Measurements from ENCODE around the gene BUD23.
"Not testable (repeated sequence)": the region's sequence is repeated elsewhere in the genome, so short reads cannot be mapped to it uniquely, and the experiment has no call there.

BUD23 gene

GRCh38 chr7:73683056-73683787 lies at the start of gene BUD23, which contains the start of gene DNAJC30:
TSS of gene BUD23 (plus strand) at chr7:73683597. CDS start at chr7:73683626, 29 bp downstream.
TSS of gene DNAJC30 (minus strand) at chr7:73683453. CDS start at chr7:73683423, 30 bp downstream.
- DNase-seq, result peak; percentile 98

GRCh38 chr7:73633844-73634243 lies 49.6 kb upstream of the BUD23 start:
- no peak for DNase-seq

GRCh38 chr7:73635428-73636200 lies 47.8 kb upstream of the BUD23 start:
- no peak for DNase-seq

- DNase-seq, result no peak
Observed at GRCh38 chr7:73638911-73639310, 44.5 kb upstream of the BUD23 start.

GRCh38 chr7:73642834-73643233 lies 40.6 kb upstream of the BUD23 start:
- no peak for DNase-seq

- DNase-seq, result no peak
Observed at GRCh38 chr7:73644688-73645286, 38.6 kb upstream of the BUD23 start.

- DNase-seq, result no peak
Observed at GRCh38 chr7:73645643-73646174, 37.7 kb upstream of the BUD23 start.

GRCh38 chr7:73646785-73647724 lies 36.3 kb upstream of the BUD23 start:
- DNase-seq, result no peak

- DNase-seq, result peak; percentile 29 to 39
Observed at GRCh38 chr7:73647725-73648592, 35.4 kb upstream of the BUD23 start.

- no peak for DNase-seq
Observed at GRCh38 chr7:73648593-73649332, 34.6 kb upstream of the BUD23 start.

GRCh38 chr7:73649576-73649975 lies 33.8 kb upstream of the BUD23 start:
- no peak for DNase-seq

GRCh38 chr7:73650524-73650923 lies 32.9 kb upstream of the BUD23 start:
- no peak for DNase-seq

GRCh38 chr7:73652541-73652949 lies 30.9 kb upstream of the BUD23 start:
- DNase-seq, result no peak

GRCh38 chr7:73655309-73655708 lies 28.1 kb upstream of the BUD23 start:
- DNase-seq, result not testable (repeated sequence)

GRCh38 chr7:73659983-73660382 lies 23.4 kb upstream of the BUD23 start:
- no peak for DNase-seq

GRCh38 chr7:73660594-73660993 lies 22.8 kb upstream of the BUD23 start:
- not testable (repeated sequence) for DNase-seq

GRCh38 chr7:73663033-73663432 lies 20.4 kb upstream of the BUD23 start:
- no peak for DNase-seq

- peak; percentile 95 to 96 for DNase-seq
Observed at GRCh38 chr7:73667344-73668102, 15.9 kb upstream of the BUD23 start, which contains the start of gene VPS37D. TSS of gene VPS37D (plus strand) at chr7:73667831. CDS start at chr7:73667959, 128 bp downstream.

- DNase-seq, result no peak
Observed at GRCh38 chr7:73668103-73668885, 15.1 kb upstream of the BUD23 start.

Measured in stimulated activated CD4-positive, alpha-beta T cell treated with anti-CD3 and anti-CD28 coated beads, Interleukin-2, amount 100 ng/mL, for 24 hours (primary cell).